ENCODE data around the gene PRKACB. TPM values are rescaled to one million over a fixed set of nuclear protein-coding genes. Genes with fewer than 3 reads are reported as not detected.

Gene PRKACB
- total and polyA plus RNA-seq, 10 of the 15 experiments (the other 5 are each of a cell fraction or from before 2014, with no cell fraction given): 3.1 to 9.0 (median 7.1) TPM; not detected in 1

GRCh38 chr1:84271441-84272151, 127.5 kb downstream of the PRKACB start (continued):
- no peak for TF ChIP-seq EZH2 (IDR thresholded peaks at IDR 0.05; ENCODE audit: borderline replicate concordance, control insufficient read depth, low read depth, low read length)
- no peak for TF ChIP-seq MXI1 (IDR thresholded peaks at IDR 0.05; ENCODE audit: low read depth, low read length)
- TF ChIP-seq IRF5 (IDR thresholded peaks at IDR 0.05; ENCODE audit: borderline replicate concordance): no peak
- no peak for TF ChIP-seq ETV6 (conservative IDR thresholded peaks at IDR 0.05 in 1 of 2, IDR thresholded peaks at IDR 0.05 in 1 of 2; ENCODE audit: borderline replicate concordance in 1 of 2, low read depth in 1 of 2)
- TF ChIP-seq MAX (IDR thresholded peaks at IDR 0.05; ENCODE audit: low read depth, low read length): no peak
- TF ChIP-seq ATF3 (IDR thresholded peaks at IDR 0.05; ENCODE audit: borderline replicate concordance, extremely low read depth, low read depth, low read length): no peak
- no peak for TF ChIP-seq CBX3 (IDR thresholded peaks at IDR 0.05; ENCODE audit: borderline replicate concordance, low read depth)
- TF ChIP-seq FOXM1 (IDR thresholded peaks at IDR 0.05; ENCODE audit: low read depth, low read length): 0 out of 2 replicates have a peak, but pooled peaks have one; percentile 39
- TF ChIP-seq TCF12 (IDR thresholded peaks at IDR 0.05; ENCODE audit: low read depth, low read length): no peak
- peak; percentile 83 for TF ChIP-seq SPI1 (IDR thresholded peaks at IDR 0.05; ENCODE audit: borderline replicate concordance, insufficient read depth, low read depth, low read length)
- no peak for TF ChIP-seq TCF7 (IDR thresholded peaks at IDR 0.05; ENCODE audit: borderline replicate concordance)
- 0 out of 2 replicates have a peak, but pooled peaks have one; percentile 30 for TF ChIP-seq MTA2 (IDR thresholded peaks at IDR 0.05; ENCODE audit: low read depth)
- 0 out of 2 replicates have a peak, but pooled peaks have one; percentile 23 for TF ChIP-seq CREB1 (IDR thresholded peaks at IDR 0.05; ENCODE audit: low read depth)
- no peak for TF ChIP-seq ELK1 (IDR thresholded peaks at IDR 0.05; ENCODE audit: low read depth, low read length)
- TF ChIP-seq TARDBP (IDR thresholded peaks at IDR 0.05; ENCODE audit: borderline replicate concordance): no peak
- TF ChIP-seq CEBPB (IDR thresholded peaks at IDR 0.05; ENCODE audit: borderline replicate concordance in 1 of 2, low read depth in 2 of 2, low read length in 2 of 2): no peak
- no peak for TF ChIP-seq ZBTB11 (CRISPR knock-in tag; IDR thresholded peaks at IDR 0.05)
- no peak for TF ChIP-seq LARP7 (IDR thresholded peaks at IDR 0.05)
- no peak for TF ChIP-seq ZNF217 (IDR thresholded peaks at IDR 0.05)
- TF ChIP-seq CHD1 (IDR thresholded peaks at IDR 0.05; ENCODE audit: low read depth, low read length): no peak
- no peak for TF ChIP-seq ZNF384 (IDR thresholded peaks at IDR 0.05; ENCODE audit: borderline replicate concordance, low read depth, low read length)
- no peak for TF ChIP-seq SMAD5 (IDR thresholded peaks at IDR 0.05; ENCODE audit: low read depth)
